ENCODE data around the gene DHRSX.

Gene DHRSX

GRCh38 chrX:2427737-2428136 lies 73.0 kb downstream of the DHRSX start:
- Histone ChIP-seq H3K4me2 (ENCODE audit: insufficient read depth, low read length, poor library complexity, severe bottlenecking) (no peak overlapping the region), H3K23ac (ENCODE audit: low read depth, low read length, poor library complexity) (no peak overlapping the region), H3K27ac (replicated peaks; ENCODE audit: low read length) (no peak overlapping the region), H2BK120ac (ENCODE audit: low read depth, low read length) (no peak overlapping the region), H3K9me3 (replicated peaks in 1 of 2; ENCODE audit: control insufficient read depth in 2 of 2, insufficient read depth in 1 of 2, low read depth in 1 of 2, low read length in 2 of 2) (peaks cover 5 to 13% of the 10 kb centered on the region in 2 donors), H3K4me1 (ENCODE audit: control insufficient read depth in 2 of 2, insufficient read depth in 1 of 2, low read depth in 1 of 2, low read length in 2 of 2) (no peaks in the 10 kb centered on the region), H2BK12ac (ENCODE audit: low read length) (no peak overlapping the region), H3K14ac (ENCODE audit: low read length) (no peak overlapping the region), H3K9ac (ENCODE audit: low read depth, low read length, poor library complexity) (no peak overlapping the region), H4K8ac (ENCODE audit: low read depth, low read length) (no peak overlapping the region), H3K4me3 (ENCODE audit: low read length in 2 of 2) (no peak overlapping the region), H2AFZ (ENCODE audit: low read length) (no peak overlapping the region), H2BK5ac (ENCODE audit: low read length) (no peak overlapping the region), H4K91ac (ENCODE audit: low read depth, low read length, poor library complexity) (no peak overlapping the region), H3K36me3 (replicated peaks in 1 of 2; ENCODE audit: control insufficient read depth in 2 of 2, insufficient read depth in 2 of 2, low read length in 2 of 2) (peaks cover 6 to 21% of the 10 kb centered on the region in 2 donors), H3K79me1 (ENCODE audit: low read depth, low read length) (no peaks in the 10 kb centered on the region), H3K27me3 (ENCODE audit: control insufficient read depth in 3 of 3, insufficient read depth in 3 of 3, low read depth in 1 of 3, low read length in 3 of 3) (no peaks in the 10 kb centered on the region), H2BK15ac (ENCODE audit: low read length) (no peak overlapping the region), H2AK5ac (ENCODE audit: low read depth, low read length) (no peak overlapping the region), H3K18ac (ENCODE audit: low read length) (no peak overlapping the region), H3K4ac (ENCODE audit: low read length) (no peak overlapping the region)
- whole genome bisulfite sequencing, 2 donors (ENCODE audit: extremely low coverage in 2 of 2, insufficient read length in 2 of 2, insufficient replicate concordance in 1 of 2), result no CpG with 5 or more reads among the region's 5 CpGs
- DNase-seq (ENCODE audit: low spot score), result no peak

- Histone ChIP-seq H3K4me3 (ENCODE audit: low read length in 2 of 2) (no peak overlapping the region), H3K9ac (ENCODE audit: low read depth, low read length, poor library complexity) (no peak overlapping the region), H3K36me3 (replicated peaks in 1 of 2; ENCODE audit: control insufficient read depth in 2 of 2, insufficient read depth in 2 of 2, low read length in 2 of 2) (peaks cover 6 to 24% of the 10 kb centered on the region in 2 donors), H2BK5ac (ENCODE audit: low read length) (no peak overlapping the region), H3K4me2 (ENCODE audit: insufficient read depth, low read length, poor library complexity, severe bottlenecking) (no peak overlapping the region), H3K14ac (ENCODE audit: low read length) (no peak overlapping the region), H4K8ac (ENCODE audit: low read depth, low read length) (no peak overlapping the region), H3K18ac (ENCODE audit: low read length) (no peak overlapping the region), H3K79me1 (ENCODE audit: low read depth, low read length) (no peaks in the 10 kb centered on the region), H2BK12ac (ENCODE audit: low read length) (no peak overlapping the region), H3K27ac (replicated peaks; ENCODE audit: low read length) (no peak overlapping the region), H3K27me3 (ENCODE audit: control insufficient read depth in 3 of 3, insufficient read depth in 3 of 3, low read depth in 1 of 3, low read length in 3 of 3) (no peaks in the 10 kb centered on the region), H2AK5ac (ENCODE audit: low read depth, low read length) (no peak overlapping the region), H3K4me1 (ENCODE audit: control insufficient read depth in 2 of 2, insufficient read depth in 1 of 2, low read depth in 1 of 2, low read length in 2 of 2) (no peaks in the 10 kb centered on the region), H3K9me3 (replicated peaks in 1 of 2; ENCODE audit: control insufficient read depth in 2 of 2, insufficient read depth in 1 of 2, low read depth in 1 of 2, low read length in 2 of 2) (peaks cover 5 to 13% of the 10 kb centered on the region in 2 donors), H3K4ac (ENCODE audit: low read length) (no peak overlapping the region), H4K91ac (ENCODE audit: low read depth, low read length, poor library complexity) (no peak overlapping the region), H3K23ac (ENCODE audit: low read depth, low read length, poor library complexity) (no peak overlapping the region), H2BK120ac (ENCODE audit: low read depth, low read length) (no peak overlapping the region), H2AFZ (ENCODE audit: low read length) (no peak overlapping the region), H2BK15ac (ENCODE audit: low read length) (no peak overlapping the region)
- DNase-seq (ENCODE audit: low spot score), result no peak
- WGBS, 2 donors (ENCODE audit: extremely low coverage in 2 of 2, insufficient read length in 2 of 2, insufficient replicate concordance in 1 of 2), result no CpG with 5 or more reads among the region's 7 CpGs
Measured at GRCh38 chrX:2427147-2427546, 73.6 kb downstream of the DHRSX start.

GRCh38 chrX:2426289-2426882 lies 74.4 kb downstream of the DHRSX start:
- Histone ChIP-seq H3K18ac (ENCODE audit: low read length) (no peak overlapping the region), H4K8ac (ENCODE audit: low read depth, low read length) (no peak overlapping the region), H3K27ac (replicated peaks; ENCODE audit: low read length) (no peak overlapping the region), H2BK120ac (ENCODE audit: low read depth, low read length) (no peak overlapping the region), H2AK5ac (ENCODE audit: low read depth, low read length) (no peak overlapping the region), H2BK12ac (ENCODE audit: low read length) (no peak overlapping the region), H2AFZ (ENCODE audit: low read length) (no peak overlapping the region), H3K36me3 (replicated peaks in 1 of 2; ENCODE audit: control insufficient read depth in 2 of 2, insufficient read depth in 2 of 2, low read length in 2 of 2) (peaks cover 8 to 30% of the 10 kb centered on the region in 2 donors), H4K91ac (ENCODE audit: low read depth, low read length, poor library complexity) (no peak overlapping the region), H3K9me3 (replicated peaks in 1 of 2; ENCODE audit: control insufficient read depth in 2 of 2, insufficient read depth in 1 of 2, low read depth in 1 of 2, low read length in 2 of 2) (peaks cover 5 to 13% of the 10 kb centered on the region in 2 donors), H2BK15ac (ENCODE audit: low read length) (no peak overlapping the region), H3K4me1 (ENCODE audit: control insufficient read depth in 2 of 2, insufficient read depth in 1 of 2, low read depth in 1 of 2, low read length in 2 of 2) (no peaks in the 10 kb centered on the region), H2BK5ac (ENCODE audit: low read length) (no peak overlapping the region), H3K4ac (ENCODE audit: low read length) (no peak overlapping the region), H3K4me2 (ENCODE audit: insufficient read depth, low read length, poor library complexity, severe bottlenecking) (no peak overlapping the region), H3K79me1 (ENCODE audit: low read depth, low read length) (no peaks in the 10 kb centered on the region), H3K27me3 (ENCODE audit: control insufficient read depth in 3 of 3, insufficient read depth in 3 of 3, low read depth in 1 of 3, low read length in 3 of 3) (no peaks in the 10 kb centered on the region), H3K4me3 (ENCODE audit: low read length in 2 of 2) (no peak overlapping the region), H3K14ac (ENCODE audit: low read length) (no peak overlapping the region), H3K9ac (ENCODE audit: low read depth, low read length, poor library complexity) (no peak overlapping the region), H3K23ac (ENCODE audit: low read depth, low read length, poor library complexity) (no peak overlapping the region)
- no peak for DNase-seq (ENCODE audit: low spot score)

GRCh38 chrX:2425286-2426071 lies 75.3 kb downstream of the DHRSX start:
- Histone ChIP-seq H3K4ac (ENCODE audit: low read length) (no peak overlapping the region), H3K79me1 (ENCODE audit: low read depth, low read length) (no peaks in the 10 kb centered on the region), H2BK15ac (ENCODE audit: low read length) (no peak overlapping the region), H3K23ac (ENCODE audit: low read depth, low read length, poor library complexity) (no peak overlapping the region), H2BK5ac (ENCODE audit: low read length) (no peak overlapping the region), H4K91ac (ENCODE audit: low read depth, low read length, poor library complexity) (no peak overlapping the region), H3K4me1 (ENCODE audit: control insufficient read depth in 2 of 2, insufficient read depth in 1 of 2, low read depth in 1 of 2, low read length in 2 of 2) (no peaks in the 10 kb centered on the region), H2BK12ac (ENCODE audit: low read length) (no peak overlapping the region), H3K9me3 (replicated peaks in 1 of 2; ENCODE audit: control insufficient read depth in 2 of 2, insufficient read depth in 1 of 2, low read depth in 1 of 2, low read length in 2 of 2) (peaks cover 5 to 13% of the 10 kb centered on the region in 2 donors), H2BK120ac (ENCODE audit: low read depth, low read length) (no peak overlapping the region), H4K8ac (ENCODE audit: low read depth, low read length) (no peak overlapping the region), H2AK5ac (ENCODE audit: low read depth, low read length) (no peak overlapping the region), H3K4me2 (ENCODE audit: insufficient read depth, low read length, poor library complexity, severe bottlenecking) (no peak overlapping the region), H3K9ac (ENCODE audit: low read depth, low read length, poor library complexity) (no peak overlapping the region), H3K14ac (ENCODE audit: low read length) (no peak overlapping the region), H3K36me3 (replicated peaks in 1 of 2; ENCODE audit: control insufficient read depth in 2 of 2, insufficient read depth in 2 of 2, low read length in 2 of 2) (peaks cover 8 to 34% of the 10 kb centered on the region in 2 donors), H3K18ac (ENCODE audit: low read length) (peak overlapping the region; percentile 35), H3K27me3 (ENCODE audit: control insufficient read depth in 3 of 3, insufficient read depth in 3 of 3, low read depth in 1 of 3, low read length in 3 of 3) (no peaks in the 10 kb centered on the region), H3K4me3 (ENCODE audit: low read length in 2 of 2) (no peak overlapping the region), H2AFZ (ENCODE audit: low read length) (no peak overlapping the region), H3K27ac (replicated peaks; ENCODE audit: low read length) (no peak overlapping the region)
- no peak for DNase-seq (ENCODE audit: low spot score)
- no CpG with 5 or more reads among the region's 13 CpGs for WGBS, 2 donors (ENCODE audit: extremely low coverage in 2 of 2, insufficient read length in 2 of 2, insufficient replicate concordance in 1 of 2)
